Thyroid gland (tissue), 4 donors: ENCODE data around the gene MEN1.

Experiments
- POLR2A ChIP-seq, 2 donors: fragments of 450-650 bp; IDR thresholded peaks; one replicate each; pipeline ENCODE4 v1.6.1; 2017; ENCODE audit warnings: antibody characterized with exemption in 2 of 2, mild to moderate bottlenecking in 2 of 2, moderate library complexity in 1 of 2
- TF ChIP-seq, protein P1 (sequence below), 6 experiments: fragments of 200-600 bp in 3 of 6; fragments of 450-650 bp in 3 of 6; sonication (generic) in 3 of 6; IDR thresholded peaks; one replicate each; pipeline ENCODE4 v1.5.1; 2016 to 2019; ENCODE audit warnings: antibody characterized with exemption in 6 of 6, mild to moderate bottlenecking in 2 of 6, inconsistent platforms in 1 of 6, moderate library complexity in 1 of 6

DNA sequence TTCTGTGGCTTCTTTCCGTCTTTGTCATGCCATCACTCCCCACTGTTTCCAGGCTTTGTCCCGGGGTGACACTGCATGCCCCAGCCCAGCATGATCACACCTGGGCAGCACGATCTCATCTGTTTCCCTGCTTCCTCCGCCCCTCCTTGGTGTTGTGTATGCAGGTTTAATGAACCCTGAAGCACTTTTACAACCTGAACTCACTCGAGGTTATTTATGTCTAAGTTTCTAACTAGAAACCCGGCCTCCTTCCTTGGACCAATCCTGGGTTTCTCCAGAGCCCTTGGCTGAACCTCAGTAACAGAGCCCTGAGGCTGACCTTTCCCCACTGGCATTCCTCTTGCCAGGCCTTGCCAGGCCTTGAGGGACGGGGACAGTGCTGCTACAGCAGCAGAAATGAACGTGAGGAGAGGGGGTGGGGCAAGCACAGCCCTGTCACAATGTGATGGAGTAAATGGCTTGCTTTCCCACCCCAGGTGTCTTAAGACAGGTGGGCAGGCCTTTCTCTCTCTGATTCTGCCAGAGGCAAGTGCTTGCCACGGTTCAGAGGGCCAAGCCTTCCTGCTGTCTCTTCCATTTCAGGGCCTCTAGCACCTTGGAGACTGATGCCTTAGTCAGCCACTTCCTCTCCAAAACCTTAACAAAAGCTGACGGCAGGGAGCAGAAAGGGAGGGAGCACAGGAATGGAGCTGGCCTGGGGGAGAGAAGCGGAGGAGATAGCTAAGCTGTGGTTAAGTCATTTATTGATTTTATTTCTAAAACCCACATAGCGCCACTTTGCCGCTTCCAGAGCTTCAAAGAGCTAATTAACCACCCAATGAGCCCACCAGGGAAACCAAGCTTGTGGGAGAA, 47.5 kb downstream of the MEN1 start:
- TF ChIP-seq, protein P1, sequence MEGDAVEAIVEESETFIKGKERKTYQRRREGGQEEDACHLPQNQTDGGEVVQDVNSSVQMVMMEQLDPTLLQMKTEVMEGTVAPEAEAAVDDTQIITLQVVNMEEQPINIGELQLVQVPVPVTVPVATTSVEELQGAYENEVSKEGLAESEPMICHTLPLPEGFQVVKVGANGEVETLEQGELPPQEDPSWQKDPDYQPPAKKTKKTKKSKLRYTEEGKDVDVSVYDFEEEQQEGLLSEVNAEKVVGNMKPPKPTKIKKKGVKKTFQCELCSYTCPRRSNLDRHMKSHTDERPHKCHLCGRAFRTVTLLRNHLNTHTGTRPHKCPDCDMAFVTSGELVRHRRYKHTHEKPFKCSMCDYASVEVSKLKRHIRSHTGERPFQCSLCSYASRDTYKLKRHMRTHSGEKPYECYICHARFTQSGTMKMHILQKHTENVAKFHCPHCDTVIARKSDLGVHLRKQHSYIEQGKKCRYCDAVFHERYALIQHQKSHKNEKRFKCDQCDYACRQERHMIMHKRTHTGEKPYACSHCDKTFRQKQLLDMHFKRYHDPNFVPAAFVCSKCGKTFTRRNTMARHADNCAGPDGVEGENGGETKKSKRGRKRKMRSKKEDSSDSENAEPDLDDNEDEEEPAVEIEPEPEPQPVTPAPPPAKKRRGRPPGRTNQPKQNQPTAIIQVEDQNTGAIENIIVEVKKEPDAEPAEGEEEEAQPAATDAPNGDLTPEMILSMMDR (IDR thresholded peaks at IDR 0.05): no peak
- TF ChIP-seq POLR2A (IDR thresholded peaks at IDR 0.05): no peak
